ENCODE results near the gene CIAO3.

The CIAO3 gene

GRCh38 chr16:734981-735881, 5.6 kb downstream of the CIAO3 start:
- no peak for DNase-seq (ENCODE audit: low spot score)

- DNase-seq (ENCODE audit: low spot score): no peak
Observed at GRCh38 chr16:734208-734980, 6.4 kb downstream of the CIAO3 start.

- DNase-seq (ENCODE audit: low spot score): no peak
Observed at GRCh38 chr16:733382-734207, 7.2 kb downstream of the CIAO3 start.

GRCh38 chr16:732936-733335, 7.9 kb downstream of the CIAO3 start:
- DNase-seq (ENCODE audit: low spot score): no peak

GRCh38 chr16:732332-732731, 8.5 kb downstream of the CIAO3 start:
- no peak for DNase-seq (ENCODE audit: low spot score)

GRCh38 chr16:730666-731509, 9.9 kb downstream of the CIAO3 start:
- DNase-seq (ENCODE audit: low spot score): no peak

GRCh38 chr16:729768-730665, 10.8 kb downstream of the CIAO3 start:
- no peak for DNase-seq (ENCODE audit: low spot score)

GRCh38 chr16:728890-729744, 11.7 kb downstream of the CIAO3 start:
- DNase-seq (ENCODE audit: low spot score): no peak

- DNase-seq (ENCODE audit: low spot score): peak; percentile 75
Observed at GRCh38 chr16:728131-728889, 12.5 kb downstream of the CIAO3 start.

GRCh38 chr16:727291-727977, 13.4 kb downstream of the CIAO3 start:
- DNase-seq (ENCODE audit: low spot score): no peak

- DNase-seq (ENCODE audit: low spot score): peak; percentile 60
Observed at GRCh38 chr16:726438-727290, 14.1 kb downstream of the CIAO3 start, which contains the start of the genes CCDC78 and HAGHL. Gene CCDC78, minus strand, starts transcription at chr16:726443. Its CDS starts 76 bp downstream, at chr16:726367. Gene HAGHL, plus strand, starts transcription at chr16:727106. Its CDS starts 404 bp downstream, at chr16:727510.

- peak; percentile 56 for DNase-seq (ENCODE audit: low spot score)
Observed at GRCh38 chr16:726188-726437, 14.7 kb downstream of the CIAO3 start.

- DNase-seq (ENCODE audit: low spot score): no peak
Observed at GRCh38 chr16:725463-726187, 15.2 kb downstream of the CIAO3 start.

- no peak for DNase-seq (ENCODE audit: low spot score)
Observed at GRCh38 chr16:725041-725376, 15.8 kb downstream of the CIAO3 start.

GRCh38 chr16:724188-725040, 16.4 kb downstream of the CIAO3 start:
- peak; percentile 62 for DNase-seq (ENCODE audit: low spot score)

- DNase-seq (ENCODE audit: low spot score): no peak
Observed at GRCh38 chr16:723695-724094, 17.1 kb downstream of the CIAO3 start.

Data from cerebellar cortex (tissue), 1 donor.